OCI-LY3 (cell line): ENCODE results near the gene ANKRD24.

ENCODE experiments used
- H2AFZ ChIP-seq: fragments of 200-600, 300-600 bp; shearing (Covaris generic); 2 replicates; pipeline ENCODE4 v1.6.0; 2014; ENCODE audit warnings: antibody characterized with exemption, low read depth, low read length
- H3K27ac ChIP-seq: fragments of 200-600, 300-600 bp; sonication (generic); 2 replicates; pipeline ENCODE4 v1.5.1; 2014; ENCODE audit warnings: mild to moderate bottlenecking, low read length, moderate library complexity, mixed read lengths
- H3K27me3 ChIP-seq: fragments of 200-600, 300-600 bp; sonication (generic); 2 replicates; pipeline ENCODE4 v1.6.1; 2014; ENCODE audit warnings: low read depth, low read length, mixed read lengths
- H3K36me3 ChIP-seq: fragments of 200-600, 300-600 bp; sonication (generic); replicated peaks from 2 replicates; pipeline ENCODE3; 2014; ENCODE audit warnings: low read depth, low read length, mixed read lengths
- H3K4me1 ChIP-seq: fragments of 300-600, 200-600 bp; sonication (generic); 2 replicates; pipeline ENCODE4 v1.6.1; 2014; ENCODE audit warnings: low read length, mixed read lengths
- H3K4me2 ChIP-seq: fragments of 200-600, 300-600 bp; sonication (generic); 2 replicates; pipeline ENCODE4 v1.6.1; 2014; ENCODE audit warnings: low read length, mixed read lengths
- H3K4me3 ChIP-seq: fragments of 300-600, 200-600 bp; sonication (generic); 2 replicates; pipeline ENCODE4 v1.5.1; 2014; ENCODE audit warnings: antibody characterized with exemption, mild to moderate bottlenecking, low read length, moderate library complexity
- H3K79me2 ChIP-seq: fragments of 300-600, 200-600 bp; shearing (Covaris generic); 2 replicates; pipeline ENCODE4 v1.6.1; 2014; ENCODE audit warnings: mild to moderate bottlenecking, low read length, mixed read lengths
- H3K9ac ChIP-seq: fragments of 300-600, 200-600 bp; shearing (Covaris generic); 2 replicates; pipeline ENCODE4 v1.6.0; 2014; ENCODE audit warnings: mild to moderate bottlenecking, low read length, moderate library complexity
- H3K9me3 ChIP-seq: fragments of 200-600, 300-600 bp; shearing (Covaris generic); 2 replicates; pipeline ENCODE4 v1.6.1; 2014; ENCODE audit warnings: low read length, mixed read lengths; ENCODE audit not compliant: insufficient read depth
- H4K20me1 ChIP-seq: fragments of 200-600, 300-600 bp; sonication (generic); 2 replicates; pipeline ENCODE4 v1.6.1; 2016; ENCODE audit warnings: low read length, mixed read lengths; ENCODE audit not compliant: insufficient read depth
- CTCF ChIP-seq: fragments of 200-600, 300-600 bp; sonication (generic); IDR thresholded peaks from 2 replicates; pipeline ENCODE4 v1.5.1; 2014; ENCODE audit warnings: antibody characterized with exemption, low read length, low read depth
- EZH2phosphoT487 ChIP-seq: fragments of 200-600 bp; shearing (Covaris generic); IDR thresholded peaks from 2 replicates; pipeline ENCODE4 v1.6.1; 2018; ENCODE audit warnings: antibody characterized with exemption, mixed run types, low read depth

ANKRD24 gene

GRCh38 chr19:4210166-4210731, 27.8 kb downstream of the ANKRD24 start:
- Histone ChIP-seq H3K27me3 (peaks cover 19% of the 10 kb centered on the region; the same call in 1 of the 2 replicates), H3K9ac (no peak overlapping the region), H3K4me1 (peaks cover 25% of the 10 kb centered on the region), H3K27ac (no peak overlapping the region), H4K20me1 (no peaks in the 10 kb centered on the region), H3K79me2 (no peaks in the 10 kb centered on the region), H2AFZ (no peak overlapping the region), H3K9me3 (no peaks in the 10 kb centered on the region), H3K36me3 (no peaks in the 10 kb centered on the region), H3K4me2 (no peak overlapping the region), H3K4me3 (no peak overlapping the region)
- no peak for TF ChIP-seq EZH2phosphoT487
- TF ChIP-seq CTCF, result no peak

GRCh38 chr19:4213116-4213515, 30.6 kb downstream of the ANKRD24 start:
- no peaks in the 10 kb centered on the region for H3K36me3 ChIP-seq
- no peak overlapping the region for H3K4me3 ChIP-seq
- no peaks in the 10 kb centered on the region for H4K20me1 ChIP-seq
- no peaks in the 10 kb centered on the region for H3K9me3 ChIP-seq
- peak overlapping the region; percentile 23; the same call in 1 of the 2 replicates for H3K4me2 ChIP-seq
- H3K27ac ChIP-seq, result no peak overlapping the region
- TF ChIP-seq EZH2phosphoT487 (no peak), CTCF (no peak)
- no peak overlapping the region for H2AFZ ChIP-seq
- H3K27me3 ChIP-seq, result peaks cover 19% of the 10 kb centered on the region; the same call in 1 of the 2 replicates
- H3K79me2 ChIP-seq, result no peaks in the 10 kb centered on the region
- no peak overlapping the region for H3K9ac ChIP-seq
- H3K4me1 ChIP-seq, result peaks cover 25% of the 10 kb centered on the region

DNA sequence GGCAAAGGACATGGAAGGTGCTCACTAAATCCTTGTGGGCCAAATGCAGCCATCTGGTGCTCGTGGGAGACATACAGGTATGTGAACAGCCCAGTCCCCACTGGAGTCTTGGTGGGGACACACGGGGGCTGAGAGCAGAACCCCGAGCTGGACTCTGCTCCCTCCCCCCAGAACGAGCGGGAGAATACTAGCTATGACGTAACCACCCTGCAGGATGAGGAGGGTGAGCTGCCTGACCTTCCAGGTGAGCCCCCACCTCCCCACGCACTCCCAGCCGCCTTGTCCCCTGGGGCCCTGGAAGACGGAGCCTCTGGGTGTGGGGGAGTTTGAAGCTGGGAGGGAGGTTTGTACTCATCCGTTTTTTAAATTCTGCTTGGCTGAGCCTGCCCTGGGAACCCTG, 33.3 kb downstream of the ANKRD24 start:
- Histone ChIP-seq H3K79me2 (no peaks in the 10 kb centered on the region), H3K27ac (no peak overlapping the region), H3K4me3 (no peak overlapping the region), H3K36me3 (no peaks in the 10 kb centered on the region), H3K27me3 (peaks cover 19% of the 10 kb centered on the region; the same call in 1 of the 2 replicates), H3K4me1 (peaks cover 20% of the 10 kb centered on the region), H4K20me1 (no peaks in the 10 kb centered on the region), H2AFZ (no peak overlapping the region), H3K4me2 (no peak overlapping the region), H3K9ac (no peak overlapping the region), H3K9me3 (no peaks in the 10 kb centered on the region)
- TF ChIP-seq CTCF, result no peak
- TF ChIP-seq EZH2phosphoT487, result no peak

- H2AFZ ChIP-seq, result no peak overlapping the region
- H3K4me3 ChIP-seq, result no peak overlapping the region
- H4K20me1 ChIP-seq, result no peaks in the 10 kb centered on the region
- H3K27ac ChIP-seq, result no peak overlapping the region
- H3K4me2 ChIP-seq, result no peak overlapping the region
- H3K9me3 ChIP-seq, result no peaks in the 10 kb centered on the region
- TF ChIP-seq CTCF (no peak), EZH2phosphoT487 (no peak)
- H3K9ac ChIP-seq, result no peak overlapping the region
- peaks cover 20% of the 10 kb centered on the region for H3K4me1 ChIP-seq
- H3K36me3 ChIP-seq, result no peaks in the 10 kb centered on the region
- H3K27me3 ChIP-seq, result peaks cover 19% of the 10 kb centered on the region; the same call in 1 of the 2 replicates
- no peaks in the 10 kb centered on the region for H3K79me2 ChIP-seq
Measured at GRCh38 chr19:4216846-4217245, 34.4 kb downstream of the ANKRD24 start.
